ENCODE results near the gene DRAM1. TPM values are rescaled to one million over a fixed set of nuclear protein-coding genes. Genes with fewer than 3 reads are reported as not detected.

Gene DRAM1
- polyA plus RNA-seq, 1 of the 3 experiments (the other 2 are of a cell fraction) = 37.4 TPM

- no peaks in the 10 kb centered on the region; a peak in 1 of 4 replicates for H3K4me1 ChIP-seq (ENCODE audit: control insufficient read depth in 1 of 2, insufficient read depth in 2 of 2, low read depth in 1 of 2, low read length in 1 of 2)
These were observed 64.8 kb downstream of the DRAM1 start for GRCh38 chr12:101942250-101942605.

GRCh38 chr12:101945369-101946232 is 68.2 kb downstream of the DRAM1 start:
- TF ChIP-seq FOXJ3 (CRISPR knock-in tag; IDR thresholded peaks at IDR 0.05) (no peak), RXRA (IDR thresholded peaks at IDR 0.05; ENCODE audit: borderline replicate concordance, low read depth) (no peak), ZBTB33 (IDR thresholded peaks at IDR 0.05; ENCODE audit: borderline replicate concordance, low read depth) (no peak), TCF12 (IDR thresholded peaks at IDR 0.05) (peak; percentile 54; the same call in 1 of the 2 replicates), RAD21 (IDR thresholded peaks at IDR 0.05; ENCODE audit: low read length) (no peak), ELF1 (IDR thresholded peaks at IDR 0.05) (no peak)
- H3K27ac ChIP-seq (ENCODE audit: low read depth in 2 of 2, low read length in 1 of 2) = no peak overlapping the region
- no peaks in the 10 kb centered on the region for H4K20me1 ChIP-seq (ENCODE audit: insufficient read depth)
- POLR2A ChIA-PET = no interaction called here
- no peak overlapping the region for H2AFZ ChIP-seq (ENCODE audit: low read depth)
- H3K4me1 ChIP-seq (ENCODE audit: control insufficient read depth in 1 of 2, insufficient read depth in 2 of 2, low read depth in 1 of 2, low read length in 1 of 2) = no peaks in the 10 kb centered on the region; a peak in 1 of 4 replicates
- peak; percentile 14 for DNase-seq
- no peaks in the 10 kb centered on the region for H3K79me2 ChIP-seq (ENCODE audit: insufficient read depth)
- H3K27me3 ChIP-seq (ENCODE audit: insufficient read depth) = no peaks in the 10 kb centered on the region
- no peak overlapping the region for H3K4me3 ChIP-seq (ENCODE audit: low read depth in 2 of 2, low read length in 1 of 2)
- WGBS (ENCODE audit: low lambda C conversion rate) = 68% methylated on average over 15 of the region's 15 CpGs
- CTCF ChIA-PET = interaction anchor here (0.5 to 4.2 kb wide), 4 partner anchors 260 to 865 kb away, joined by 3 to 14 read pairs (median 3); no protein-coding TSS in a partner anchor
- H3K36me3 ChIP-seq (replicated peaks in 1 of 2; ENCODE audit: control insufficient read depth in 1 of 2, insufficient read depth in 2 of 2, low read length in 1 of 2) = no peaks in the 10 kb centered on the region
- H3K9me3 ChIP-seq = no peaks in the 10 kb centered on the region
- no peaks in the 10 kb centered on the region for H3F3A ChIP-seq (replicated peaks; ENCODE audit: insufficient read depth)
- H3K9me2 ChIP-seq = no peaks in the 10 kb centered on the region
- no peak overlapping the region for H3K4me2 ChIP-seq
- H3K9ac ChIP-seq = no peak overlapping the region

More at GRCh38 chr12:101942250-101942605, 64.8 kb downstream of the DRAM1 start:
- no peak overlapping the region for H3K9ac ChIP-seq
- no peak overlapping the region for H3K4me2 ChIP-seq
- H2AFZ ChIP-seq (ENCODE audit: low read depth) = no peak overlapping the region
- H3K4me3 ChIP-seq (ENCODE audit: low read depth in 2 of 2, low read length in 1 of 2) = no peak overlapping the region
- H3K27me3 ChIP-seq (ENCODE audit: insufficient read depth) = no peaks in the 10 kb centered on the region
- H3K36me3 ChIP-seq (replicated peaks in 1 of 2; ENCODE audit: control insufficient read depth in 1 of 2, insufficient read depth in 2 of 2, low read length in 1 of 2) = no peaks in the 10 kb centered on the region
- H3K27ac ChIP-seq (ENCODE audit: low read depth in 2 of 2, low read length in 1 of 2) = no peak overlapping the region
- WGBS (ENCODE audit: low lambda C conversion rate) = 95% methylated on average over 1 of the region's 1 CpG
- no peaks in the 10 kb centered on the region for H4K20me1 ChIP-seq (ENCODE audit: insufficient read depth)
- POLR2A ChIA-PET = no interaction called here
- no peaks in the 10 kb centered on the region for H3F3A ChIP-seq (replicated peaks; ENCODE audit: insufficient read depth)
- TF ChIP-seq ELF1 (IDR thresholded peaks at IDR 0.05) (no peak), NRF1 (IDR thresholded peaks at IDR 0.05; ENCODE audit: low read depth, low read length) (no peak), JUND (IDR thresholded peaks at IDR 0.05) (no peak), RFX5 (IDR thresholded peaks at IDR 0.05; ENCODE audit: low read length) (no peak), EP300 (IDR thresholded peaks at IDR 0.05; ENCODE audit: borderline replicate concordance in 1 of 2, low read depth in 1 of 2, low read length in 1 of 2) (no peak), GABPA (IDR thresholded peaks at IDR 0.05; ENCODE audit: low read depth) (no peak)
- no peaks in the 10 kb centered on the region for H3K9me3 ChIP-seq
- no peaks in the 10 kb centered on the region for H3K79me2 ChIP-seq (ENCODE audit: insufficient read depth)
- CTCF ChIA-PET = interaction anchor here (1.0 to 4.2 kb wide), 2 partner anchors 154 to 542 kb away, joined by 3 to 14 read pairs; no protein-coding TSS in a partner anchor
- H3K9me2 ChIP-seq = no peaks in the 10 kb centered on the region
- no peak for DNase-seq

Data from SK-N-SH (cell line).